Measurements from ENCODE around the gene SNAPC2. TPM values are rescaled to one million over a fixed set of nuclear protein-coding genes. Genes with fewer than 3 reads are reported as not detected.

Gene SNAPC2
- 12.4 and 13.9 TPM in 2 replicates for total RNA-seq

DNA sequence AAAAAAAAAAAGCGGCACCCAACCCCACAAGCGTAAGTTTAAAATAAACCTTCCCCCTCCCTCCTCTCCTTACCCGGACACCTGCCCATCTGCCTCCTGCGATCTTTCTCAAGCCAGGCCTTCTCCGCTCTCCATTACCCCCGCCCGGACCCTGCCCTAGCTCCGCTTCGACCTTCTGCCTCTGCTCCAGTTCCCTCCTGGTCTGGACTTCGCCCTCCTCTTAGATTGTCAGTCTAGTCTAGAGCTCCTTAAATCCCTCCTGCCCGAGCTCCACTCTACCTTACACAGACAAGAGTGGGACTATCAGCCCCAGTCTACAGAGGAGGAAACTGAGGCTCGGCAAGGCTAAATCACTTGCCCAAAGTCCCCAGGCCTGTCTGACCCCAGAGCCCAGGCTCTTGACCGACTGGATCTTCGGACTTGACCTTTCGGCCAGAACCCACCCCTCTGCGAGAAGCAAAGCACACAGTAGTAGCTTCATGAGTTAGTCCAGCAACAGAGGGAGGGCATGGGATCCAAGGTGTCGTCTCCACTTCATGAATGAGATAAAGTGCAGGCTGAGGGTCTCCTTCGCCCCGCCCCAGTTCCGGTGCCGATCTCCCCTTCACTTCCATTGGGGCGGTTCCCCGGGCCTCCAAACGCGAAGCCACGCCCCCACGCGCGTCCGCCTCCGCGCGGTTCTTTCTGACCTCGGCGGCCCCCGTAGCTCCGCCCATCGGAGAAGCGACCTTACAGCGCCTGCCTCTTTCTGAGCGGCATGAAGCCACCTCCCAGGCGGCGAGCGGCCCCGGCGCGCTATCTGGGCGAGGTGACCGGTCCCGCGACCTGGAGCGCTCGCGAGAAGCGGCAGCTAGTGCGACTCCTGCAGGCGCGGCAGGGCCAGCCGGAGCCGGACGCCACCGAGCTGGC is at the start of gene SNAPC2:
TSS of gene SNAPC2 (plus strand) at position 729 of the 909 bp plus-strand sequence. CDS start at position 758, 29 bp downstream.

DNA sequence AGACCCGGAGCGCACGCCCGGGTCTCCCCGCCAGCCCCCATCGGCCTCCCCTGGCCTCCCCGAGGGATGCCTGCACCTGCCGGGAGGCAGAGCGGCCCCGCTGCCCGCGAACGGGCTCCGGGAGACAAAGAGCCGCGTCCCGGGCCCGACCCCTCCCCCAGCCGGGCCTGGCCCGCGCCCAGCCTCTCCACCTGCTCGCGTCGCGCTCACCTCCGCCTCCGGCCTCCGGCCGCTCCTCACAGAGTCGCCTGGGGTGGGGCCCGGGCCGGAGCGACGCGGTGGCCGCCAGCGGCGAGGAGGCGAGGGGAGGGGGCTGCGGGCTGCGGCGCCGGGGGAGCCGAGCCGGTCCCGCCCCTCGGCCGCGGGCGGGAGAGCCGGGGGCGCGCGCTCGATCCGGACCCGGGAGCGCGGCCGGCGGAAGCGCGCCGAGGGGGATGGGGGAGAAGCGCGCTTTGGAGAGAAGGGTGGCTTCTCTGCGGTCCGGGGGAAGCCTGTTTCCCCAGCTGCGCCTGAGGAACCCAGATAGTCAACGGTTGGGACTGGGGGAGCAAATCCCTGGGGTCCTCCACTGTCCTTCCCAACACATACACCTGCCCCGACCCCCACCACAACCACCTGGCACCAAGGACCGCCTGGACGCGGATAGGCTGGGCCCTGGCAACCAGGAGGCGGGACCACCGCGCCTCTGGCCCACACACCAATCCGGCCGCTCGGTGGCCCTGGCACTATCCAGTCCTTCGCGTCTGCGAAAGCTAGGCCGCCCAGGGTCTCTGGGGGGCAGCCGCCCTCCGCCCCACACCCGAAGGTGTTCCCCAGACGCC is 45.9 kb upstream of the SNAPC2 start, which contains the start of gene PRR36:
TSS of gene PRR36 (minus strand) at position 315 of the 821 bp plus-strand sequence. CDS start 701 bp downstream, outside the sequence.

GRCh38 chr19:7888145-7888825 is 31.9 kb upstream of the SNAPC2 start, which contains the start of gene LRRC8E:
LRRC8E (plus strand) TSS chr19:7888510; CDS start chr19:7895604, 7,094 bp downstream.

GRCh38 chr19:7903244-7904073 is 16.7 kb upstream of the SNAPC2 start, which contains the start of gene MAP2K7:
MAP2K7 (plus strand) TSS chr19:7903877; CDS start chr19:7903945, 68 bp downstream.

GRCh38 chr19:7914598-7915045 is 5.5 kb upstream of the SNAPC2 start, which contains the start of gene TGFBR3L:
TGFBR3L (plus strand) TSS chr19:7914830.

GRCh38 chr19:7926021-7926726 is 6.0 kb downstream of the SNAPC2 start, which contains the start of gene CTXN1:
CTXN1 (minus strand) TSS chr19:7926135; CDS start chr19:7925538, 597 bp downstream.

GRCh38 chr19:7943444-7944176 is 23.5 kb downstream of the SNAPC2 start, which contains the start of gene TIMM44:
TIMM44 (minus strand) TSS chr19:7943666; CDS start chr19:7943651, 15 bp downstream.

Other genes with a start within 250 kb of the SNAPC2 start
- gene MCEMP1, start 243.2 kb upstream of the SNAPC2 start, total RNA-seq: not detected in 2 replicates
- gene TRAPPC5, start 239.5 kb upstream of the SNAPC2 start, total RNA-seq: 148 and 207 TPM in 2 replicates
- not detected in 2 replicates for gene FCER2, start 218.2 kb upstream of the SNAPC2 start, total RNA-seq
- not detected in 2 replicates for gene CLEC4G, start 188.2 kb upstream of the SNAPC2 start, total RNA-seq
- not detected in 2 replicates for gene CD209, start 172.8 kb upstream of the SNAPC2 start, total RNA-seq
- 0.38 and 0.72 TPM in 2 replicates for gene CLEC4M, start 157.1 kb upstream of the SNAPC2 start, total RNA-seq
- 9.6 and 16.7 TPM in 2 replicates for gene EVI5L, start 90.1 kb upstream of the SNAPC2 start, total RNA-seq
- gene PRR36, start 45.9 kb upstream of the SNAPC2 start, total RNA-seq: not detected in 2 replicates
- gene LRRC8E, start 31.8 kb upstream of the SNAPC2 start, total RNA-seq: 1.6 and 2.2 TPM in 2 replicates
- gene MAP2K7, start 16.5 kb upstream of the SNAPC2 start, total RNA-seq: 9.4 and 11.1 TPM in 2 replicates
- gene TGFBR3L, start 5.5 kb upstream of the SNAPC2 start, total RNA-seq: 0.54 and 1.1 TPM in 2 replicates
- 3.3 and 5.0 TPM in 2 replicates for gene CTXN1, start 5.8 kb downstream of the SNAPC2 start, total RNA-seq
- gene TIMM44, start 23.3 kb downstream of the SNAPC2 start, total RNA-seq: 58.5 and 64.7 TPM in 2 replicates
- gene ELAVL1, start 85.3 kb downstream of the SNAPC2 start, total RNA-seq: 43.6 and 46.3 TPM in 2 replicates
- gene CCL25, start 132.4 kb downstream of the SNAPC2 start, total RNA-seq: not detected in 2 replicates
- not detected in 2 replicates for gene FBN3, start 229.3 kb downstream of the SNAPC2 start, total RNA-seq